SK-N-SH (cell line): ENCODE results near the gene TMEM234. TPM values are rescaled to one million over a fixed set of nuclear protein-coding genes. Genes with fewer than 3 reads are reported as not detected.

Experiments used
- CTCF ChIA-PET: fragments of 300-600, 350-600 bp; formaldehyde crosslinking; extraction: SDS; loops from one replicate; lab custom pipeline; 2021; lab: Yijun Ruan, JAX
- POLR2A ChIA-PET: fragments of 350-600 bp; sonication (Branson Sonifier 250); formaldehyde crosslinking; extraction: SDS; loops from one replicate; lab custom pipeline; 2020; ENCODE audit warnings: antibody characterized with exemption, inconsistent platforms; lab: Yijun Ruan, JAX
- DNase-seq: peaks from one replicate; pipeline ENCODE4 v3.0.0; 2012
- H2AFZ ChIP-seq: fragments of 200-600 bp; sonication (generic); 2 replicates; pipeline ENCODE4 v1.8.1; 2016; ENCODE audit warnings: antibody characterized with exemption, mild to moderate bottlenecking, low read depth
- H3F3A ChIP-seq: fragments of 200-600 bp; sonication (generic); replicated peaks from 2 replicates; pipeline ENCODE3; 2016; ENCODE audit warnings: antibody characterized with exemption, mild to moderate bottlenecking; ENCODE audit not compliant: insufficient read depth
- H3K27ac ChIP-seq, 2 experiments: fragments of 200-500 bp in 1 of 2; fragments of 200-600 bp in 1 of 2; sonication (Bioruptor generic) in 1 of 2; sonication (generic), shearing (Covaris generic) in 1 of 2; 2 replicates each; pipeline versions ENCODE4 v1.5.1 to v1.6.1; 2014 to 2016; ENCODE audit warnings: low read depth in 2 of 2, inconsistent platforms in 1 of 2, low read length in 1 of 2, mild to moderate bottlenecking in 1 of 2, mixed read lengths in 1 of 2
- H3K27me3 ChIP-seq: fragments of 200-600 bp; sonication (generic), shearing (Covaris generic); 2 replicates; pipeline ENCODE4 v1.6.1; 2016; ENCODE audit warnings: mixed run types; ENCODE audit not compliant: insufficient read depth
- H3K36me3 ChIP-seq, 2 experiments: fragments of 200-500 bp in 1 of 2; fragments of 200-600 bp in 1 of 2; sonication (Bioruptor generic) in 1 of 2; sonication (generic) in 1 of 2; replicated peaks in 1 of 2; 2 replicates each; pipeline versions ENCODE3 to v1.5.1; 2014 to 2016; ENCODE audit warnings: low read length in 1 of 2, mild to moderate bottlenecking in 1 of 2; ENCODE audit not compliant: insufficient read depth in 2 of 2, control insufficient read depth in 1 of 2
- H3K4me1 ChIP-seq, 2 experiments: fragments of 200-500 bp in 1 of 2; fragments of 200-600 bp in 1 of 2; sonication (Bioruptor generic) in 1 of 2; sonication (generic), shearing (Covaris generic) in 1 of 2; 2 replicates each; pipeline versions ENCODE4 v1.5.1 to v1.6.1; 2014 to 2016; ENCODE audit warnings: low read depth in 1 of 2, low read length in 1 of 2, mixed run types in 1 of 2; ENCODE audit not compliant: insufficient read depth in 2 of 2, control insufficient read depth in 1 of 2
- H3K4me2 ChIP-seq: fragments of 200-600 bp; sonication (generic), shearing (Covaris generic); 2 replicates; pipeline ENCODE4 v1.6.1; 2017; ENCODE audit warnings: mixed run types
- H3K4me3 ChIP-seq, 2 experiments: fragments of 200-500 bp in 1 of 2; fragments of 200-600 bp in 1 of 2; sonication (Bioruptor generic) in 1 of 2; sonication (generic), shearing (Covaris generic) in 1 of 2; 2 replicates each; pipeline versions ENCODE4 v1.5.1 to v1.8.1; 2014 to 2016; ENCODE audit warnings: low read depth in 2 of 2, inconsistent platforms in 1 of 2, low read length in 1 of 2, mild to moderate bottlenecking in 1 of 2, mixed read lengths in 1 of 2, moderate library complexity in 1 of 2
- H3K79me2 ChIP-seq: fragments of 200-600 bp; sonication (generic); 2 replicates; pipeline ENCODE4 v1.8.1; 2017; ENCODE audit warnings: mild to moderate bottlenecking; ENCODE audit not compliant: insufficient read depth
- H3K9ac ChIP-seq: fragments of 200-600 bp; sonication (generic); 2 replicates; pipeline ENCODE4 v1.6.1; 2017; ENCODE audit warnings: mixed run types
- H3K9me2 ChIP-seq: fragments of 200-600 bp; sonication (generic); 2 replicates; pipeline ENCODE4 v1.6.1; 2017; ENCODE audit warnings: mixed run types
- H3K9me3 ChIP-seq: fragments of 200-600 bp; sonication (generic); 2 replicates; pipeline ENCODE4 v1.6.1; 2017; ENCODE audit warnings: mixed run types, mild to moderate bottlenecking, moderate library complexity
- H4K20me1 ChIP-seq: fragments of 200-600 bp; sonication (generic); 2 replicates; pipeline ENCODE4 v1.6.1; 2017; ENCODE audit warnings: mild to moderate bottlenecking, mixed run types; ENCODE audit not compliant: insufficient read depth
- CTCF ChIP-seq: fragments of 200-600 bp; sonication (generic); IDR thresholded peaks from 2 replicates; pipeline ENCODE4 v1.6.1; 2017; ENCODE audit warnings: antibody characterized with exemption, mild to moderate bottlenecking, moderate library complexity
- EP300 ChIP-seq, 2 experiments: IDR thresholded peaks; 2 replicates each; pipeline versions ENCODE4 v1.4.0 to v1.6.1; 2012; ENCODE audit warnings: borderline replicate concordance in 1 of 2, low read depth in 1 of 2, low read length in 1 of 2
- GABPA ChIP-seq: IDR thresholded peaks from 2 replicates; pipeline ENCODE4 v1.4.0; 2012; ENCODE audit warnings: low read depth, mild to moderate bottlenecking
- JUND ChIP-seq: IDR thresholded peaks from 2 replicates; pipeline ENCODE4 v1.4.0; 2012
- MXI1 ChIP-seq: IDR thresholded peaks from 2 replicates; pipeline ENCODE4 v1.6.1; 2012; ENCODE audit warnings: mild to moderate bottlenecking, low read depth, low read length, improper control_type of control experiment
- RAD21 ChIP-seq: IDR thresholded peaks from 2 replicates; pipeline ENCODE4 v1.6.1; 2012; ENCODE audit warnings: mild to moderate bottlenecking, low read length
- REST ChIP-seq: IDR thresholded peaks from 2 replicates; pipeline ENCODE4 v1.6.1; 2012; ENCODE audit warnings: mild to moderate bottlenecking, low read depth, low read length, moderate library complexity
- ZBTB33 ChIP-seq: IDR thresholded peaks from 2 replicates; pipeline ENCODE4 v1.4.0; 2012; ENCODE audit warnings: low read depth, borderline replicate concordance
- WGBS: methylation state at CpG from one replicate; pipeline ENCODE4 v1.1.6; 2017; ENCODE audit warnings: low lambda C conversion rate; 5-methylcytosine and 5-hydroxymethylcytosine counted together
- polyA plus RNA-seq, 3 experiments: library from polyadenylated mRNA; depleted of rRNA; stranded (reverse); fragments of >200 nt; gene quantifications; 2 replicates each; pipeline ENCODE4 v1.2.3, GENCODE V29; 2012

The TMEM234 gene
- polyA plus RNA-seq, 1 of the 3 experiments (the other 2 are of a cell fraction): 31.9 TPM

- 15% methylated on average over 13 of the region's 26 CpGs for WGBS
- DNase-seq: peak; percentile 65
- ChIA-PET POLR2A (interaction anchor here (0.8 to 2.2 kb wide), 7 partner anchors 9 to 193 kb away, joined by 3 to 15 read pairs (median 4); partner anchors contain the start of genes BSDC1, DCDC2B, MARCKSL1 and TXLNA), CTCF (interaction anchor here (1.3 to 2.1 kb wide), 4 partner anchors 15 to 199 kb away, joined by 3 to 13 read pairs (median 5); partner anchors contain the start of gene FAM167B)
- peak overlapping the region; percentile 70 for H3K9ac ChIP-seq
- H3K27me3 ChIP-seq: no peaks in the 10 kb centered on the region
- peak overlapping the region; percentile 63; the same call in 1 of the 2 replicates for H2AFZ ChIP-seq
- H3K36me3 ChIP-seq: peaks cover 11 to 24% of the 10 kb centered on the region in 2 experiments
- peaks cover 4% of the 10 kb centered on the region; the same call in 1 of the 2 replicates for H3K79me2 ChIP-seq
- H3K4me2 ChIP-seq: peak overlapping the region; percentile 75
- no peaks in the 10 kb centered on the region for H3K9me2 ChIP-seq
- peaks cover 18 to 42% of the 10 kb centered on the region in 2 experiments; a peak in 3 of 4 replicates for H3K4me1 ChIP-seq
- H3K9me3 ChIP-seq: no peaks in the 10 kb centered on the region
- peak overlapping the region; percentile 69 to 75 for H3K4me3 ChIP-seq
- TF ChIP-seq ZBTB33: no peak
- peak; percentile 36; the same call in 1 of the 2 replicates for TF ChIP-seq MXI1
- no peak; the same call in 1 of the 2 replicates for TF ChIP-seq RAD21
- TF ChIP-seq REST: no peak
- TF ChIP-seq GABPA: 0 out of 2 replicates have a peak, but pooled peaks have one; percentile 13
- TF ChIP-seq CTCF: peak; percentile 13; the same call in 1 of the 2 replicates
- TF ChIP-seq EP300 (IDR thresholded peaks at IDR 0.05; ENCODE audit: borderline replicate concordance in 1 of 2, low read depth in 1 of 2, low read length in 1 of 2): no peak
- TF ChIP-seq JUND: no peak; the same call in 1 of the 2 replicates
- TF ChIP-seq, all 33 proteins: peak for 3
- Histone ChIP-seq H3F3A (peaks cover 15% of the 10 kb centered on the region), H4K20me1 (no peaks in the 10 kb centered on the region), H3K27ac (peak overlapping the region; percentile 77 to 91; a peak in 3 of 4 replicates)
Measured at GRCh38 chr1:32201011-32201855, 20.9 kb downstream of the TMEM234 start.
